Progenitor cell of endocrine pancreas (in vitro differentiated cells): ENCODE results near the gene RAD51B. TPM values are rescaled to one million over a fixed set of nuclear protein-coding genes. Genes with fewer than 3 reads are reported as not detected.

ENCODE experiments used
- DNase-seq: peaks from one replicate; pipeline ENCODE4 v3.0.0; 2021; ENCODE audit warnings: low spot score; ENCODE audit not compliant: unreplicated experiment
- H3K27ac Mint-ChIP-seq: 2 replicates; pipeline ENCODE4 v1.8.0; 2021; ENCODE audit warnings: mild to moderate bottlenecking, moderate library complexity, mixed read lengths
- H3K27me3 Mint-ChIP-seq: 2 replicates; pipeline ENCODE4 v1.8.0; 2021; ENCODE audit warnings: mixed read lengths
- H3K36me3 Mint-ChIP-seq: 2 replicates; pipeline ENCODE4 v1.8.0; 2022; ENCODE audit warnings: mixed read lengths; ENCODE audit not compliant: insufficient read depth
- H3K4me1 Mint-ChIP-seq: 2 replicates; pipeline ENCODE4 v1.8.0; 2021; ENCODE audit warnings: low read depth, mixed read lengths
- H3K4me3 Mint-ChIP-seq: 2 replicates; pipeline ENCODE4 v1.8.0; 2021; ENCODE audit warnings: low read depth, mild to moderate bottlenecking, moderate library complexity, mixed read lengths
- H3K9me3 Mint-ChIP-seq: 2 replicates; pipeline ENCODE4 v1.8.0; 2021; ENCODE audit warnings: low read depth, mixed read lengths
- total RNA-seq: library from RNA; stranded (reverse); gene quantifications from 2 replicates; pipeline ENCODE4 v1.2.1, GENCODE V29; 2021
- TF ChIP-seq, protein P1 (sequence below): fragments of 200-600 bp; sonication (generic); IDR thresholded peaks from one replicate; pipeline ENCODE4 v1.5.0; 2021; ENCODE audit warnings: antibody characterized with exemption, mild to moderate bottlenecking; ENCODE audit not compliant: unreplicated experiment

Gene RAD51B
- total RNA-seq, 1 donor from 2014 or later = 24.7 TPM

DNA sequence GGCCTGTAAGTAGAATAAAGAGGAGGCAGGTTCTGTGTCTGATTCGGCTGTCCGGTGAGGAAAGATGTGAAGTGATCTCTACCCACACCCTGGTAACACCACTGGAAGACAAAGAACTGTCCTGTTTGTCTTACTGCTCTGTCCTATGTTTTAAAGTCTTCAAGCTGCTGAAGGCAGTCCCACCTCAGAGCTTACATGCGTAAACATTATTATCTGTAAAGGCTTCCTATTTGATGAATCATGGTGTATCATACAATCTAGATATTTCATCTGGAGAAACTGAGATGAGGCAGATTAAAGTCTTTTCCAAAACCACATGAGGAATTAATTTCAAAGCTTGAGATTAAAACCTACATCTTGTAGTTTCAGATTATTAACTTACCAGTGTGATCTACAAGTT is 545.6 kb downstream of the RAD51B start:
- H3K4me1 Mint-ChIP-seq = peaks cover 40% of the 10 kb centered on the region
- H3K27ac Mint-ChIP-seq = peak overlapping the region; percentile 96
- no peaks in the 10 kb centered on the region for H3K27me3 Mint-ChIP-seq
- TF ChIP-seq, protein P1, sequence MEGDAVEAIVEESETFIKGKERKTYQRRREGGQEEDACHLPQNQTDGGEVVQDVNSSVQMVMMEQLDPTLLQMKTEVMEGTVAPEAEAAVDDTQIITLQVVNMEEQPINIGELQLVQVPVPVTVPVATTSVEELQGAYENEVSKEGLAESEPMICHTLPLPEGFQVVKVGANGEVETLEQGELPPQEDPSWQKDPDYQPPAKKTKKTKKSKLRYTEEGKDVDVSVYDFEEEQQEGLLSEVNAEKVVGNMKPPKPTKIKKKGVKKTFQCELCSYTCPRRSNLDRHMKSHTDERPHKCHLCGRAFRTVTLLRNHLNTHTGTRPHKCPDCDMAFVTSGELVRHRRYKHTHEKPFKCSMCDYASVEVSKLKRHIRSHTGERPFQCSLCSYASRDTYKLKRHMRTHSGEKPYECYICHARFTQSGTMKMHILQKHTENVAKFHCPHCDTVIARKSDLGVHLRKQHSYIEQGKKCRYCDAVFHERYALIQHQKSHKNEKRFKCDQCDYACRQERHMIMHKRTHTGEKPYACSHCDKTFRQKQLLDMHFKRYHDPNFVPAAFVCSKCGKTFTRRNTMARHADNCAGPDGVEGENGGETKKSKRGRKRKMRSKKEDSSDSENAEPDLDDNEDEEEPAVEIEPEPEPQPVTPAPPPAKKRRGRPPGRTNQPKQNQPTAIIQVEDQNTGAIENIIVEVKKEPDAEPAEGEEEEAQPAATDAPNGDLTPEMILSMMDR = no peak
- no peaks in the 10 kb centered on the region for H3K9me3 Mint-ChIP-seq
- peaks cover 1% of the 10 kb centered on the region for H3K36me3 Mint-ChIP-seq
- no peak for DNase-seq
- H3K4me3 Mint-ChIP-seq = no peak overlapping the region

DNA sequence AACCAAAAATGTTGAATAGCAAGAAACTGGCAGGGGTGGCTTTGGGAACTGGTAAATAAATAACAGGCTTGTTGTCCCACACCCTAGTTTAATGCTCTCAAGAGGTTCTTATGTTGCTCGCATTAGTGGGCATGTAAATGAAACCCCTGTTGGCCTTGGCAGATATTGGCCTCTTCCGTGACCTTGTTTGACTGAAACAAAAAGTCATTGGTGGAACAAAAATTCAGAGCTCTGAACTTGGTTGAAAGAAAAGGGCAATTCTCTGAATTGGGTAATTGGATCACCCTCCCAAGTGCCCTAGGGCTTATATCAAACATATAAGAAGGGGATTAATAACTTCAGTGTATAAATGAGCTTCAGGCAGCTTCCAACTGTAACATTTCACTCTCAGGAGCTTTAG is 547.1 kb downstream of the RAD51B start:
- H3K36me3 Mint-ChIP-seq = peaks cover 1% of the 10 kb centered on the region
- TF ChIP-seq, protein P1 = no peak

DNA sequence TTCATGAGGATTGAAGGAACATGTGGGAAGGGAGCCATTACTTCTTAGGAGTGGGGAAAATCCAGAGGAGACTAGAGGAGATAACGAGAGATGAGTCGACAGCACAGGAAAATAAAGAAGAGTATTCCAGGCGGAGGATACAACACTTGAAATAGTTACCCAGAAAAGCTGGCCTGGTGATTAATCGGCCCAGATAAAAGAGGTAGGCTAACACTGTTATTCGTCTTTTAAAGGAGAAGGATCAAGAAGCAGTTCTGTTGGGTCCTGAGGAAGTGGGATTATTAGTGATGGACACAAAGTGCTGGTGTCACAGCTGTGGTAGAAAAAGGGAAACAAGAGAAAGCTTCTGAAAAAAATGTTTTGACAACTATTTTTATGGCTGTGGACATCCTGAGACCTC is 548.0 kb downstream of the RAD51B start:
- H3K9me3 Mint-ChIP-seq = peaks cover 8% of the 10 kb centered on the region
- peaks cover 8% of the 10 kb centered on the region for H3K36me3 Mint-ChIP-seq
- H3K27ac Mint-ChIP-seq = peak overlapping the region; percentile 2
- peaks cover 41% of the 10 kb centered on the region for H3K4me1 Mint-ChIP-seq
- TF ChIP-seq, protein P1 = no peak
- DNase-seq = no peak
- no peaks in the 10 kb centered on the region for H3K27me3 Mint-ChIP-seq
- no peak overlapping the region for H3K4me3 Mint-ChIP-seq

More for the DNA sequence above, 547.1 kb downstream of the RAD51B start:
- peaks cover under 1% of the 10 kb centered on the region for H3K9me3 Mint-ChIP-seq
- no peaks in the 10 kb centered on the region for H3K27me3 Mint-ChIP-seq
- H3K4me3 Mint-ChIP-seq = no peak overlapping the region
- peaks cover 37% of the 10 kb centered on the region for H3K4me1 Mint-ChIP-seq
- H3K27ac Mint-ChIP-seq = no peak overlapping the region
- DNase-seq = no peak

DNA sequence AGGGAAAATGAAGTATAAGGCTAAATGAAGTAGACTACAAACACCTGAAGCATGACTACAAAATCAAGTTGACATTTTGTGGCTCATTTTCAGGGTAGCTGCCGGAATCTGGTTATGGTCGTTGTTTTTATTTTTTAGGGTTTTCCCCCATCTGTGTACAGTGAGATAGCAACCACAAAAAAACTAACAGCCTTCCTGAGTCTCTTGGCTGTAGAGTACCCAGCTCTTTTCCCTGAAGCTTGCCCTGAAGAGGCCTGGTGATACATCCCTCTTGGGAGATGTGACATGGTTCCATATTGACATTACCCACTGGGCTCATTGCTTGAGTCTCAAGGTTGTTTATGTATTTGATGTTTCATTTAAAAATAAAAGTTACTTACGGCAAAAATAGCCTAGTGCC is 549.3 kb downstream of the RAD51B start:
- Mint-ChIP-seq H3K27ac (no peak overlapping the region), H3K9me3 (peaks cover 11% of the 10 kb centered on the region), H3K4me1 (peaks cover 31% of the 10 kb centered on the region), H3K4me3 (no peak overlapping the region), H3K27me3 (no peaks in the 10 kb centered on the region), H3K36me3 (peaks cover 8% of the 10 kb centered on the region)
- TF ChIP-seq, protein P1 = no peak
- no peak for DNase-seq

DNA sequence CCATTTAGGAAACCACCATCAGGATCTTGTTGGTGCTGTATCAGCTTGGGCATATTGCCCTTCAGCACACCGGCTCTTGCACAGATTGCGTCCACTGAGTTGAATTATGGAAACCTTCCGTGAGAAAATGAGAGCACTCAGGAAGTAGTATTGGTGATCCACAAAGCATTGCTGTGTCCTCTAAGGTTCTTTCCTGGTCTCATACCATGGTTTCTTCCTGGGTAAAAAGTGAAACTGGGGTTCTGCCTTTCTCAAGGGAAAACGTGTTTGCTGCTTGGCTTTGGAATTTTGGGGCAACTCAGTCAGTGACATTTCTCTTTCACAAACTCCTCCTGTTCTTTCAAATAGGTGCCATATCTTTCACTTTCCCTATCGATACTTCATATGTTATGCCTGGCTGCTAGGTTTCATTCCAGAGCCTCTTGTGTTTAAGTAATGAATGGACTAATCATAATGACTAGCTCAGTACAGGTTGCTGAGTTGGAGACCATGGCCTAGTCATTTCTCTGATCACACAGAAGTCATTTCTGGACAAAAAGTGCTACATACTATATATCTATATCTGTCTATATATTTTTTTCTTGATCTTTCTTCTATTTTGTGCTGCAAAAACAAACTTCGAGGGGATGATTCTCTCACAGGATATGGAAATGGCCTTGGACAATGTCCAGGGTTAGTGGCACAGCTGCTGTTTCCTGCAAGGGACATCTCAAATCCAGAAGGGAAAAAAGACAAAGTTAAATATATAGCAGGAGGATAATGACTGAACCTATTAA is 549.9 kb downstream of the RAD51B start:
- Mint-ChIP-seq H3K27ac (no peak overlapping the region), H3K4me3 (no peak overlapping the region), H3K4me1 (peaks cover 26% of the 10 kb centered on the region), H3K27me3 (no peaks in the 10 kb centered on the region), H3K9me3 (peaks cover 11% of the 10 kb centered on the region), H3K36me3 (peaks cover 8% of the 10 kb centered on the region)
- TF ChIP-seq, protein P1 = no peak
- DNase-seq = no peak
